ENCODE results near the gene BCL7C.
A peak's percentile ranks its signal among the peaks of the same experiment; 100 is the strongest.
"Not testable (repeated sequence)": the region's sequence is repeated elsewhere in the genome, so short reads cannot be mapped to it uniquely, and the experiment has no call there.

BCL7C gene

GRCh38 chr16:30894540-30895368 is 877 bp upstream of the BCL7C start:
- DNase-seq: no peak

- no peak for DNase-seq
These were observed 497 bp downstream of the BCL7C start for GRCh38 chr16:30893417-30893743.

GRCh38 chr16:30892670-30893416 is 1.0 kb downstream of the BCL7C start:
- no peak for DNase-seq

- DNase-seq: not testable (repeated sequence)
These were observed 2.6 kb downstream of the BCL7C start for GRCh38 chr16:30891043-30891823.

GRCh38 chr16:30889721-30890120 is 4.2 kb downstream of the BCL7C start:
- no peak for DNase-seq

- no peak for DNase-seq
These were observed 4.9 kb downstream of the BCL7C start for GRCh38 chr16:30888856-30889499.

- no peak for DNase-seq
These were observed 6.0 kb downstream of the BCL7C start for GRCh38 chr16:30887927-30888326.

- no peak for DNase-seq
These were observed 7.7 kb downstream of the BCL7C start for GRCh38 chr16:30886145-30886544.

GRCh38 chr16:30885196-30885595 is 8.7 kb downstream of the BCL7C start:
- no peak for DNase-seq

- no peak for DNase-seq
These were observed 9.1 kb downstream of the BCL7C start for GRCh38 chr16:30884760-30885159.

GRCh38 chr16:30882429-30883310 is 11.2 kb downstream of the BCL7C start:
- DNase-seq: no peak

- DNase-seq: peak; percentile 54
These were observed 17.0 kb downstream of the BCL7C start for GRCh38 chr16:30876867-30877266.

GRCh38 chr16:30875871-30876801 is 17.7 kb downstream of the BCL7C start:
- no peak for DNase-seq

GRCh38 chr16:30874821-30875717 is 18.8 kb downstream of the BCL7C start:
- DNase-seq: peak; percentile 95

- no peak for DNase-seq
These were observed 19.5 kb downstream of the BCL7C start for GRCh38 chr16:30874244-30874820.

- DNase-seq: no peak
These were observed 23.0 kb downstream of the BCL7C start for GRCh38 chr16:30870904-30871303.

- no peak for DNase-seq
These were observed 26.1 kb downstream of the BCL7C start for GRCh38 chr16:30867747-30868146.

- no peak for DNase-seq
These were observed 27.8 kb downstream of the BCL7C start for GRCh38 chr16:30866031-30866430.

GRCh38 chr16:30863178-30863577 is 30.7 kb downstream of the BCL7C start:
- DNase-seq: not testable (repeated sequence)

Data from NCI-H510A (cell line).